Measurements from ENCODE around the gene NDUFA8. TPM values are rescaled to one million over a fixed set of nuclear protein-coding genes. Genes with fewer than 3 reads are reported as not detected.
A peak's percentile ranks its signal among the peaks of the same experiment; 100 is the strongest.

Gene NDUFA8
- total and polyA plus RNA-seq, 5 donors from 2014 or later, result 10.7 to 97.9 (median 93.9) TPM

DNA sequence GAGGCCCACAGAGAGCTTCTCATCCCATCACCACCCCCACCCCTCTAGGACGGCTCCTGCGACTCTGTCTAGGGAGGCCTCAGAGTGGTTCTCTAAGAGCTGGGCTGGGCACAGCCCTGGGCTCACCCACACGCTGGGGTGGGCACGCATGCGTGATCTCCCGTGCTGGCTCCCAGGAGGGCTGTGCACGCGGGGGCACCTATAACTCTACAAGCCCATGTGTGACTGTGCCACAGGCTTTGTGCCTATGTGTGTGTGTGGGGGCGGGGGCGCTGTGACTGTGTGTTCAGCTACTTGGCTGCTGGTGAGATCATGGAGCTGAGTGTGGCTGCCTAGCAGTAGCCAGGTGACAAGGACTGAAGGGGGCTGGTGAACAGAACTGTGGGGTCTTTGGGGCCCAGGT is 32.2 kb downstream of the NDUFA8 start:
- no peak for ATAC-seq (ENCODE audit: low read depth in 2 of 2)
- DNase-seq, result no peak
- H3K9me3 ChIP-seq (ENCODE audit: control insufficient read depth in 2 of 2, low read length in 2 of 2), result no peaks in the 10 kb centered on the region
- Mint-ChIP-seq H3K27me3 (peaks cover 48% of the 10 kb centered on the region), H3K4me3 (no peak overlapping the region), H3K4me1 (peaks cover 0 to 31% (median 8%) of the 10 kb centered on the region in 4 donors), H3K9me3 (no peaks in the 10 kb centered on the region), H3K36me3 (no peaks in the 10 kb centered on the region), H3K27ac (peak overlapping the region in 1 of 3 donors; percentile 85)
- peaks cover 17% of the 10 kb centered on the region for H3K4me1 ChIP-seq (ENCODE audit: control insufficient read depth, insufficient read depth, low read length, poor library complexity, severe bottlenecking)
- no peaks in the 10 kb centered on the region for H3K36me3 ChIP-seq (ENCODE audit: control insufficient read depth, insufficient read depth, low read length)
- H3K27me3 ChIP-seq (ENCODE audit: control insufficient read depth, insufficient read depth, low read length), result no peaks in the 10 kb centered on the region
- no peak overlapping the region for H3K27ac ChIP-seq (ENCODE audit: insufficient read depth, low read length, poor library complexity, severe bottlenecking)
- no peak overlapping the region for H3K4me3 ChIP-seq (ENCODE audit: low read depth, low read length)

DNA sequence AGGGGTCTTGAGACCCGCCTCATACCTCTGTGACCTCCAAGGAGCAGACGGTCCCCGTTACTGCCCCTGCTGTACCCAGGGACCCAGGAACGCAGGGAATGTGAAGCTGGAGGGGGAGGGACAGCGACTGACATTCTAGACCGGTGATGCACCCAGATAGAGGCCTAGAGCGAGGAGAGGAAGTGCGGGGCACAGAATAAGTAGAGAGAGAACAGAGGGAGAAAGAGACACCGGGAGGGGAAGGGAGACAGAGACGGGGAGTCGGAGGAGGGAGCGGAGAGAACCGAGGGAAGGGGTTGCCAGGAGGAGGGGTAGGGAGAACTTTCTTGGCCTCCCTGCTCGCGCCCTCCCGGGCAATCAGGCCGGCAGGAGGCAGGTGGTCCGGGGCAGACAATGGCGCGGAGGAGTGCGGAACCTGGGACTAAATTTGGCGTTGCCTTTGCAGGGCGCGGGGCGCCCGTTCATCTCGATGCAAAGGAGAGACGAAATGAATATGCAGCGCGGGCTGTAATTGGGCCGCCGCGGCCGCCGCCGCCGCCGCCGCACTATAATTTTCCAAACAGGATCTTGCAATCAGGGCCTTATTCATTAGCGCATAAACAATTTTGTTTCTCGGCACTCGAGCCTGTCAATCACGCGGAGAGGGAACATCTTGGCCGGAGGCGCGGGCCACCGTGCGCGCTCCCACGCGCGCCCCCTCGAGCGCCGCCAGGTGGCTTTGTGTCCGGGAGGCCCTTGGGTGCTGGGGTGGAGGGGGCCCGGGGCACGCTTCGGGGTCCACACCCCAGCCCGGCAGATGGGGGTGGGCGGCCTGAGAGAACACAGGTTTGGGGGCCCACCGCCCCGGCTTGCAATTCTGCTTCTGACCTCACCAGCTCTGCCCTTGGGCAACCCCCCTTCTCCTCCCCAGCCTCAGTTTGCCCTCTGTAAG is 33.0 kb downstream of the NDUFA8 start:
- H3K4me3 Mint-ChIP-seq, result peak overlapping the region in 2 of 4 donors; percentile 72 to 83
- H3K27me3 Mint-ChIP-seq, result peaks cover 48% of the 10 kb centered on the region
- Histone ChIP-seq H3K36me3 (ENCODE audit: control insufficient read depth, insufficient read depth, low read length) (no peaks in the 10 kb centered on the region), H3K4me1 (ENCODE audit: control insufficient read depth, insufficient read depth, low read length, poor library complexity, severe bottlenecking) (peaks cover 17% of the 10 kb centered on the region), H3K27ac (ENCODE audit: insufficient read depth, low read length, poor library complexity, severe bottlenecking) (no peak overlapping the region), H3K4me3 (ENCODE audit: low read depth, low read length) (no peak overlapping the region), H3K9me3 (ENCODE audit: control insufficient read depth in 2 of 2, low read length in 2 of 2) (no peaks in the 10 kb centered on the region), H3K27me3 (ENCODE audit: control insufficient read depth, insufficient read depth, low read length) (no peaks in the 10 kb centered on the region)
- no peak for ATAC-seq (ENCODE audit: low read depth in 2 of 2)
- peaks cover 0 to 31% (median 8%) of the 10 kb centered on the region in 4 donors for H3K4me1 Mint-ChIP-seq
- H3K27ac Mint-ChIP-seq, result no peak overlapping the region
- no peaks in the 10 kb centered on the region for H3K36me3 Mint-ChIP-seq
- no peak for DNase-seq
- no peaks in the 10 kb centered on the region for H3K9me3 Mint-ChIP-seq

DNA sequence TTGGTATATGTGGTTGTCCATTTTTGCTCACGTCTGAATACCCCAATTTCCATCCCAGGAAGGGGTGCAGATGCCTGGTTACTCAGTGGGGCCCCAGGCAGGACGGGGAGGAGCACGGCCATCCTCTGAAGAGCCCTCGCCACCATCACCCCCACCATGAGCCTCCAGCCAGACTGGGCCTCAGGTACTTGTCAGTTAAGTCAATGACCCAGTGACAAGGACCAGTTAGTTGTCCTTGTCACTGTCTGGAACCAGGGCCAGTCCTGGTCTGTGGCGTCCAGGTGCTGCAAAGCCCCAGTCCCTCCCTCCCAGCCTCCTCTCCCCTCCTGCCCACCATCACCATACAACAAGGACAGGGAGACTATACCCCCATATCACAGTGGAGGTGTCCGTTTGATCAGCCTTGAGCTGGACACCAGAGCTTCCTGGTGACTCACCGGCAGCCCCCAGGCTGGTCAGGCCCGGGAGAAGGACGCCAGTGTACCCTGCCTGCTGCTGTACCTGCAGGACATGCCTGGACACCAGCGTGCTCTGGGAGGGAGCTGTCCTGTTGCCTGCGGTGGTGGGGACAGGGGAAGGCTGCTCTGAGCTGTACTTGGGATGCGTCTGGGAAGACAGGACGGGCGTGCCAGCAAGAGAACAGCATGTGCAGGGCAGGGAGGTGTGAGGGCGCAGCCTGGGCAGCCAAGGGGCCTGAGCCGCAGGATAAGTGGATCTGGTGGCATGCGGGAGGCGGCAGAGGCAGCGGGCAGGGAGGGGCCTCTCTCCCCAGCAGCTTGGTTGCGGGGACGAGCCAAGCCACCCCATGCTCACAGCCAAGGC is 33.9 kb downstream of the NDUFA8 start:
- H3K27ac Mint-ChIP-seq, result no peak overlapping the region

DNA sequence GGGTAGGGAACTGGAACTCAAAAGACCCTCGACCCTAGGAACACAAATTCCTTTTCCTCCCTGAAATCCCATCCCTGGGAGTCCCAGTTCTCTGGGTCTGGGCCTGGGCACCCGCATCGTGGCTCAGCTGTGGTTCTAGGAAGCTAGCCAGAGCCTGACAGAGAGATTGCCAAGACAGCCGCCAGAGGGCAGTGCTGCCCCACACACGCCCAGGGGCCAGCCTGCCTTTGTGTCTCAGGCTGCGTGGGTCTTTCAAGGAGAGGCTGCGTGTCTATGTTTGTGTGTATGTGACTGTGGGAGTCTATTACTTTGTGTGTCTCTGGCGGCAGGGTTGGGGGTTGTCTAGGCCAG is 34.4 kb downstream of the NDUFA8 start:
- H3K27me3 ChIP-seq (ENCODE audit: control insufficient read depth, insufficient read depth, low read length), result no peaks in the 10 kb centered on the region
- ATAC-seq (ENCODE audit: low read depth in 2 of 2), result peak; percentile 68 to 69
- H3K36me3 Mint-ChIP-seq, result no peaks in the 10 kb centered on the region
- H3K4me3 Mint-ChIP-seq, result peak overlapping the region in 2 of 4 donors; percentile 5 to 90
- H3K9me3 Mint-ChIP-seq, result no peaks in the 10 kb centered on the region
- H3K4me1 ChIP-seq (ENCODE audit: control insufficient read depth, insufficient read depth, low read length, poor library complexity, severe bottlenecking), result peaks cover 17% of the 10 kb centered on the region
- H3K27ac Mint-ChIP-seq, result no peak overlapping the region
- H3K27me3 Mint-ChIP-seq, result peaks cover 39% of the 10 kb centered on the region
- peak; percentile 55 to 78 (median 77) for DNase-seq
- H3K36me3 ChIP-seq (ENCODE audit: control insufficient read depth, insufficient read depth, low read length), result no peaks in the 10 kb centered on the region
- no peak overlapping the region for H3K27ac ChIP-seq (ENCODE audit: insufficient read depth, low read length, poor library complexity, severe bottlenecking)
- H3K9me3 ChIP-seq (ENCODE audit: control insufficient read depth in 2 of 2, low read length in 2 of 2), result no peaks in the 10 kb centered on the region
- H3K4me3 ChIP-seq (ENCODE audit: low read depth, low read length), result no peak overlapping the region
- peaks cover 0 to 31% (median 8%) of the 10 kb centered on the region in 4 donors for H3K4me1 Mint-ChIP-seq

More for the DNA sequence above, 33.9 kb downstream of the NDUFA8 start:
- H3K4me3 ChIP-seq (ENCODE audit: low read depth, low read length), result no peak overlapping the region
- Mint-ChIP-seq H3K36me3 (no peaks in the 10 kb centered on the region), H3K4me1 (peaks cover 0 to 31% (median 8%) of the 10 kb centered on the region in 4 donors), H3K27me3 (peaks cover 42% of the 10 kb centered on the region), H3K4me3 (peak overlapping the region in 3 of 4 donors; percentile 5 to 90 (median 72)), H3K9me3 (no peaks in the 10 kb centered on the region)
- H3K36me3 ChIP-seq (ENCODE audit: control insufficient read depth, insufficient read depth, low read length), result no peaks in the 10 kb centered on the region
- H3K27me3 ChIP-seq (ENCODE audit: control insufficient read depth, insufficient read depth, low read length), result no peaks in the 10 kb centered on the region
- peaks cover 17% of the 10 kb centered on the region for H3K4me1 ChIP-seq (ENCODE audit: control insufficient read depth, insufficient read depth, low read length, poor library complexity, severe bottlenecking)
- no peak for ATAC-seq (ENCODE audit: low read depth in 2 of 2)
- no peak for DNase-seq
- no peak overlapping the region for H3K27ac ChIP-seq (ENCODE audit: insufficient read depth, low read length, poor library complexity, severe bottlenecking)
- no peaks in the 10 kb centered on the region for H3K9me3 ChIP-seq (ENCODE audit: control insufficient read depth in 2 of 2, low read length in 2 of 2)

DNA sequence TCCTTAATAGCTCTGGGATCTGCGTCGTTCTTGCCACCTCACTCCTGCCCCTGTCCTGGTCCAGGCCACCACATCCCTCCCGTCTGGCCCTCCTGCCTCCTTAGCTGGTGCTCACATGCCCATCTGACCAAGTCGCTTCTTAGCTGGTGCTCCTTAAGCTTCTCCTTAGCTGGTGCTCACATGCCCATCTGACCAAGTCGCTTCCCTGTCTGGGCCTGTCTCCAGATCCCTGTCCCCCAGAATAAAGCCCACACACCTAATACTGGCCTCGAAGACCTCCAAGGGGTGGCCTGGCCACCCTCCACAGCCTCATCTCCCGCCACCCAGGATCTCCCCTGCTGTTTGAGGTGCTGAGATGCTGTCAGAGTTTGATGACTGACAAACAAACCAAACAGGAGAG is 35.1 kb downstream of the NDUFA8 start:
- no peak for ATAC-seq (ENCODE audit: low read depth in 2 of 2)
- H3K9me3 ChIP-seq (ENCODE audit: control insufficient read depth in 2 of 2, low read length in 2 of 2), result no peaks in the 10 kb centered on the region
- no peak overlapping the region for H3K27ac ChIP-seq (ENCODE audit: insufficient read depth, low read length, poor library complexity, severe bottlenecking)
- no peak overlapping the region for H3K4me3 ChIP-seq (ENCODE audit: low read depth, low read length)
- DNase-seq, result no peak
- H3K4me1 ChIP-seq (ENCODE audit: control insufficient read depth, insufficient read depth, low read length, poor library complexity, severe bottlenecking), result peaks cover 17% of the 10 kb centered on the region
- Mint-ChIP-seq H3K27me3 (peaks cover 39% of the 10 kb centered on the region), H3K36me3 (no peaks in the 10 kb centered on the region), H3K4me3 (peak overlapping the region in 1 of 4 donors; percentile 23), H3K9me3 (no peaks in the 10 kb centered on the region), H3K27ac (no peak overlapping the region), H3K4me1 (peaks cover 0 to 31% (median 8%) of the 10 kb centered on the region in 4 donors)
- no peaks in the 10 kb centered on the region for H3K36me3 ChIP-seq (ENCODE audit: control insufficient read depth, insufficient read depth, low read length)
- H3K27me3 ChIP-seq (ENCODE audit: control insufficient read depth, insufficient read depth, low read length), result no peaks in the 10 kb centered on the region

DNA sequence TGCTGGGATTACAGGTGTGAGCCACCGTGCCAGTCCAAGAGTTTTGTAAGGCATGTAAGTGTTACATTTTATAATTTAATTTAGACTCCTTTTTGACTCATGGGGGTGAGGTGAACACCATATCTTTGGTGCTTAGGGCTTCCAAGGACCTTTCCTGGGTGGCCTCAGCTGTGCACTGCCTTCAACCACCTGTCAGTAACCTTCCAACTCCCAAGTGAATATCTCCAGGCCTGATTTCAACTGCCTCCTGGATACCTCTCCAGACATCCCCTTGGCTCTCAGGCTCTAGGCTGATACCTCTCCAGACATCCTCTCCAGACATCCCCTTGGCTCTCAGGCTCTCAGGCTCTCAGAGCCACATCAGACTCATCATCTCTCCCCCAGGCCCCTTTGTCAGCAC is 35.5 kb downstream of the NDUFA8 start:
- H3K36me3 ChIP-seq (ENCODE audit: control insufficient read depth, insufficient read depth, low read length), result no peaks in the 10 kb centered on the region
- peak overlapping the region in 1 of 4 donors; percentile 23 for H3K4me3 Mint-ChIP-seq
- peaks cover 0 to 31% (median 8%) of the 10 kb centered on the region in 4 donors for H3K4me1 Mint-ChIP-seq
- DNase-seq (no peak), ATAC-seq (ENCODE audit: low read depth in 2 of 2) (no peak)
- H3K9me3 Mint-ChIP-seq, result no peaks in the 10 kb centered on the region
- no peak overlapping the region for H3K4me3 ChIP-seq (ENCODE audit: low read depth, low read length)
- no peak overlapping the region for H3K27ac Mint-ChIP-seq
- no peak overlapping the region for H3K27ac ChIP-seq (ENCODE audit: insufficient read depth, low read length, poor library complexity, severe bottlenecking)
- H3K9me3 ChIP-seq (ENCODE audit: control insufficient read depth in 2 of 2, low read length in 2 of 2), result no peaks in the 10 kb centered on the region
- H3K27me3 ChIP-seq (ENCODE audit: control insufficient read depth, insufficient read depth, low read length), result no peaks in the 10 kb centered on the region
- peaks cover 17% of the 10 kb centered on the region for H3K4me1 ChIP-seq (ENCODE audit: control insufficient read depth, insufficient read depth, low read length, poor library complexity, severe bottlenecking)
- H3K27me3 Mint-ChIP-seq, result peaks cover 39% of the 10 kb centered on the region
- no peaks in the 10 kb centered on the region for H3K36me3 Mint-ChIP-seq

DNA sequence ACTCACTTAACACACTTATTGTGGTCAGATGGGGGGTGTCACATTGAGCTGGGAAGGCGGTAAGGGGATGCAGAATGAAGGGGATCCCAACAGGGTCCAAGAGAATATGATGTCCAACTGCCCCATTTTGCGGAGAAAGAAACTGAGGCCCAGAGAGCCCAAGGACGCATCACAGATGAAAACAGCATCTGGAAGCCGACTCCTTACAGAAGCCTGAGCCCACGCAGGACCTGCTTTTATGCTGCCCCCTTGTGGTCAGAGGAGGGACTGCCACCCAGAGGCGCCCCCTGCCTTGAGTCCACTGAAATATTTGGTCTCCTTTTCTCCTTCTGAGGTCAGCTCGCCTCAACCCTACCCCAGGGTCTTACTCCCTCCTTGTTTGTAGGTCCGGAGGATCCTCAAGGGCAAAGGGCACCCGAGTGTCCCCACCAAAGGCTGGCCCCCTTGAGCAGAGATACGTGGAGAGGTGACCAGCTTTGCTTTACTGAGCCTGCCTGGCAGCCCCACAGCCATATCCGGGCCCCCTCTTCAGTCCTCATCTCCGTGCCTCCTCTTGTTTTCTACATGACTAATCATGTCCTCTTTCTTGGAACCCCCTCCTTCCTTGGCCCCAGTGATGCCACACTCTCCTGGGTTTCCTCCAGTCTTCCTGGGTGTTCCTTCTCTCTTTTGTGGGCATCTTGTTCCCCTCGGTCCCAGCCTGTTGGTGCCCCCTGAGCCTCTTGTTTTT is 36.5 kb downstream of the NDUFA8 start:
- no peaks in the 10 kb centered on the region for H3K9me3 Mint-ChIP-seq
- peak; percentile 46 to 48 for ATAC-seq (ENCODE audit: low read depth in 2 of 2)
- Histone ChIP-seq H3K9me3 (ENCODE audit: control insufficient read depth in 2 of 2, low read length in 2 of 2) (no peaks in the 10 kb centered on the region), H3K4me3 (ENCODE audit: low read depth, low read length) (no peak overlapping the region), H3K36me3 (ENCODE audit: control insufficient read depth, insufficient read depth, low read length) (no peaks in the 10 kb centered on the region), H3K27me3 (ENCODE audit: control insufficient read depth, insufficient read depth, low read length) (no peaks in the 10 kb centered on the region), H3K27ac (ENCODE audit: insufficient read depth, low read length, poor library complexity, severe bottlenecking) (no peak overlapping the region), H3K4me1 (ENCODE audit: control insufficient read depth, insufficient read depth, low read length, poor library complexity, severe bottlenecking) (peaks cover 17% of the 10 kb centered on the region)
- H3K36me3 Mint-ChIP-seq, result no peaks in the 10 kb centered on the region
- DNase-seq, result peak; percentile 42 to 69 (median 54)
- peaks cover 0 to 31% (median 8%) of the 10 kb centered on the region in 4 donors for H3K4me1 Mint-ChIP-seq
- H3K27ac Mint-ChIP-seq, result no peak overlapping the region
- H3K4me3 Mint-ChIP-seq, result no peak overlapping the region
- peaks cover 36% of the 10 kb centered on the region for H3K27me3 Mint-ChIP-seq

Measured in CD4-positive, CD25-positive, alpha-beta regulatory T cell (primary cell).